AG04450 (cell line): ENCODE measurements around the gene SMCO4. TPM values are rescaled to one million over a fixed set of nuclear protein-coding genes. Genes with fewer than 3 reads are reported as not detected.

ENCODE experiments used
- CTCF ChIA-PET: fragments of 300-600, 350-600 bp; formaldehyde crosslinking; extraction: SDS; loops from one replicate; lab custom pipeline; 2022; ENCODE audit warnings: antibody characterized with exemption, inconsistent platforms; lab: Charles Lee
- POLR2A ChIA-PET: fragments of 350-600 bp; formaldehyde crosslinking; extraction: SDS; loops from one replicate; lab custom pipeline; 2021; ENCODE audit warnings: antibody characterized with exemption, inconsistent platforms; lab: Yijun Ruan, JAX
- DNase-seq: peaks from one replicate; pipeline ENCODE4 v3.0.0-alpha.2; 2011; ENCODE audit warnings: low read depth, low spot score
- H3K27ac ChIP-seq: one replicate; pipeline ENCODE4 v1.5.1; 2012; ENCODE audit warnings: low read depth, low read length, control low read depth
- H3K27me3 ChIP-seq: one replicate; pipeline ENCODE4 v1.6.0; 2012; ENCODE audit warnings: low read length; ENCODE audit not compliant: control insufficient read depth, insufficient read depth
- H3K4me3 ChIP-seq: 2 replicates; pipeline ENCODE4 v1.5.1; 2011; ENCODE audit warnings: mild to moderate bottlenecking, low read depth, low read length, control low read depth
- H3K9me3 ChIP-seq: 2 replicates; pipeline ENCODE4 v1.5.1; 2012; ENCODE audit warnings: low read length; ENCODE audit not compliant: control insufficient read depth, insufficient read depth
- CTCF ChIP-seq: IDR thresholded peaks from 2 replicates; pipeline ENCODE4 v1.5.1; 2011; ENCODE audit warnings: low read depth, low read length, control low read depth, inconsistent platforms
- polyA plus RNA-seq: library from polyadenylated mRNA; depleted of rRNA; stranded (reverse); fragments of >200 nt; gene quantifications from 2 replicates; pipeline ENCODE4 v1.2.3, GENCODE V29; 2011

The SMCO4 gene
- polyA plus RNA-seq, 1 experiment: 8.6 TPM

- CTCF ChIA-PET: no interaction called here
- Histone ChIP-seq H3K27me3 (peaks cover 25% of the 10 kb centered on the region), H3K4me3 (no peak overlapping the region), H3K27ac (no peak overlapping the region), H3K9me3 (no peaks in the 10 kb centered on the region)
- no peak for TF ChIP-seq CTCF
- DNase-seq: no peak
- POLR2A ChIA-PET: no interaction called here
Measured at GRCh38 chr11:93548679-93549319, 5.6 kb upstream of the SMCO4 start.

GRCh38 chr11:93547773-93548172 lies 4.6 kb upstream of the SMCO4 start:
- H3K9me3 ChIP-seq: no peaks in the 10 kb centered on the region; the same call in 1 of the 2 replicates
- no peak overlapping the region for H3K27ac ChIP-seq
- no peak overlapping the region for H3K4me3 ChIP-seq
- DNase-seq: no peak
- peaks cover 25% of the 10 kb centered on the region for H3K27me3 ChIP-seq
- ChIA-PET POLR2A (no interaction called here), CTCF (no interaction called here)
- TF ChIP-seq CTCF: no peak

- H3K27me3 ChIP-seq: peaks cover 25% of the 10 kb centered on the region
- ChIA-PET POLR2A (no interaction called here), CTCF (interaction anchor here (1.6 to 1.9 kb wide), 2 partner anchors 10 to 311 kb away, joined by 6 read pairs; no protein-coding TSS in a partner anchor)
- no peaks in the 10 kb centered on the region; the same call in 1 of the 2 replicates for H3K9me3 ChIP-seq
- H3K4me3 ChIP-seq: no peak overlapping the region
- TF ChIP-seq CTCF: no peak
- no peak overlapping the region for H3K27ac ChIP-seq
- DNase-seq: no peak
Measured at GRCh38 chr11:93547028-93547427, 3.8 kb upstream of the SMCO4 start.

GRCh38 chr11:93545566-93545965 lies 2.4 kb upstream of the SMCO4 start:
- ChIA-PET CTCF (interaction anchor here (0.7 to 2.0 kb wide), 5 partner anchors 10 to 311 kb away, joined by 3 to 9 read pairs (median 6); no protein-coding TSS in a partner anchor), POLR2A (no interaction called here)
- Histone ChIP-seq H3K4me3 (no peak overlapping the region), H3K27me3 (peaks cover 25% of the 10 kb centered on the region), H3K9me3 (no peaks in the 10 kb centered on the region; the same call in 1 of the 2 replicates), H3K27ac (no peak overlapping the region)
- no peak for TF ChIP-seq CTCF
- no peak for DNase-seq

- TF ChIP-seq CTCF: no peak
- DNase-seq: no peak
- CTCF ChIA-PET: interaction anchor here (0.9 to 3.4 kb wide), 5 partner anchors 44 to 308 kb away, joined by 4 to 22 read pairs (median 5); no protein-coding TSS in a partner anchor
- no peaks in the 10 kb centered on the region; the same call in 1 of the 2 replicates for H3K9me3 ChIP-seq
- peaks cover 18% of the 10 kb centered on the region for H3K27me3 ChIP-seq
- peak overlapping the region; percentile 31 for H3K27ac ChIP-seq
- peak overlapping the region; percentile 70 for H3K4me3 ChIP-seq
- POLR2A ChIA-PET: interaction anchor here (1.2 to 1.5 kb wide), 2 partner anchors 9 to 13 kb away, joined by 3 to 7 read pairs; no protein-coding TSS in a partner anchor
Measured at GRCh38 chr11:93542811-93543229, 371 bp downstream of the SMCO4 start.
